SK-N-SH treated with all-trans-retinoic acid at 6 μM for 48 hours (cell line): ENCODE data around the gene FAM83D.

Experiments
- ATAC-seq: fragments of 200-7000 bp; cut with Tn5 transposase; 3 replicates; pipeline ENCODE4 v1.9.1; 2020; ENCODE audit warnings: mild to moderate bottlenecking, moderate library complexity
- ARNTL ChIP-seq: fragments of 450-650 bp; formaldehyde crosslinking; IDR thresholded peaks from 2 replicates; pipeline ENCODE4 v1.5.0; 2020; ENCODE audit warnings: low read depth, mild to moderate bottlenecking, moderate library complexity, borderline replicate concordance
- BACH2 ChIP-seq: fragments of 250-450 bp; sonication (Bioruptor Pico); IDR thresholded peaks from 2 replicates; pipeline ENCODE4 v1.9.0; 2021; ENCODE audit warnings: mild to moderate bottlenecking, borderline replicate concordance
- CSDC2 ChIP-seq: fragments of 250-450 bp; sonication (Bioruptor Pico); IDR thresholded peaks from 2 replicates; pipeline ENCODE4 v1.5.0; 2020; ENCODE audit warnings: mild to moderate bottlenecking, moderate library complexity
- ESRRG ChIP-seq: fragments of 250-450 bp; sonication (Bioruptor Pico); IDR thresholded peaks from 2 replicates; pipeline ENCODE4 v1.6.1; 2021; ENCODE audit warnings: mild to moderate bottlenecking
- GLIS3 ChIP-seq: fragments of 250-450 bp; sonication (Bioruptor Pico); IDR thresholded peaks from 2 replicates; pipeline ENCODE4 v1.5.0; 2020; ENCODE audit warnings: mild to moderate bottlenecking, moderate library complexity
- ISL1 ChIP-seq: fragments of 250-450 bp; sonication (Bioruptor Pico); IDR thresholded peaks from 2 replicates; pipeline ENCODE4 v2.1.2; 2022; ENCODE audit warnings: mild to moderate bottlenecking, moderate library complexity
- OSR1 ChIP-seq: fragments of 250-450 bp; sonication (Bioruptor Pico); IDR thresholded peaks from 2 replicates; pipeline ENCODE4 v1.8.0; 2022; ENCODE audit warnings: moderate library complexity, mild to moderate bottlenecking, inconsistent platforms
- PPARA ChIP-seq: fragments of 250-450 bp; sonication (Bioruptor Pico); IDR thresholded peaks from 2 replicates; pipeline ENCODE4 v1.5.0; 2020; ENCODE audit warnings: mild to moderate bottlenecking, borderline replicate concordance
- RARB ChIP-seq: fragments of 250-450 bp; sonication (Bioruptor Pico); IDR thresholded peaks from 2 replicates; pipeline ENCODE4 v1.8.0; 2021; ENCODE audit warnings: mild to moderate bottlenecking, moderate library complexity
- SNAI2 ChIP-seq: fragments of 250-450 bp; sonication (Bioruptor Pico); IDR thresholded peaks from 2 replicates; pipeline ENCODE4 v1.5.0; 2020; ENCODE audit warnings: mild to moderate bottlenecking, moderate library complexity
- TCF4 ChIP-seq: fragments of 250-450 bp; sonication (Bioruptor Pico); IDR thresholded peaks from 2 replicates; pipeline ENCODE4 v1.8.0; 2021; ENCODE audit warnings: mild to moderate bottlenecking, moderate library complexity, borderline replicate concordance
- TOX ChIP-seq: fragments of 250-450 bp; sonication (Bioruptor Pico); IDR thresholded peaks from 2 replicates; pipeline ENCODE4 v1.8.0; 2021; ENCODE audit warnings: mild to moderate bottlenecking, moderate library complexity, borderline replicate concordance
- ZC3H10 ChIP-seq: fragments of 250-450 bp; sonication (Bioruptor Pico); IDR thresholded peaks from 2 replicates; pipeline ENCODE4 v1.5.1; 2021; ENCODE audit warnings: mild to moderate bottlenecking, moderate library complexity
- ZFP3 ChIP-seq: fragments of 250-450 bp; sonication (Bioruptor Pico); IDR thresholded peaks from 2 replicates; pipeline ENCODE4 v1.5.0; 2020; ENCODE audit warnings: mild to moderate bottlenecking, moderate library complexity
- ZFP30 ChIP-seq: fragments of 450-650 bp; formaldehyde crosslinking; IDR thresholded peaks from 2 replicates; pipeline ENCODE4 v1.5.0; 2022; ENCODE audit warnings: mild to moderate bottlenecking, moderate library complexity
- ZNF565 ChIP-seq: fragments of 450-650 bp; formaldehyde crosslinking; conservative IDR thresholded peaks from 2 replicates; pipeline ENCODE4 v1.5.0; 2020; ENCODE audit warnings: low read depth, mild to moderate bottlenecking, moderate library complexity
- ZNF70 ChIP-seq: fragments of 450-650 bp; formaldehyde crosslinking; IDR thresholded peaks from 2 replicates; pipeline ENCODE4 v1.5.0; 2020; ENCODE audit warnings: mild to moderate bottlenecking, moderate library complexity
- ZNF8 ChIP-seq: fragments of 450-650 bp; formaldehyde crosslinking; IDR thresholded peaks from 2 replicates; pipeline ENCODE4 v1.5.0; 2020; ENCODE audit warnings: mild to moderate bottlenecking, moderate library complexity
- TF ChIP-seq, protein P1 (sequence below): fragments of 250-450 bp; sonication (Bioruptor Pico); IDR thresholded peaks from 2 replicates; pipeline ENCODE4 v1.8.0; 2021; ENCODE audit warnings: low read depth, mild to moderate bottlenecking, moderate library complexity, borderline replicate concordance
- TF ChIP-seq, protein P2 (sequence below): fragments of 250-450 bp; sonication (Bioruptor Pico); IDR thresholded peaks from 2 replicates; pipeline ENCODE4 v1.5.1; 2021; ENCODE audit warnings: mild to moderate bottlenecking, moderate library complexity
- TF ChIP-seq, protein P3 (sequence below): fragments of 250-450 bp; sonication (Bioruptor Pico); IDR thresholded peaks from 2 replicates; pipeline ENCODE4 v1.5.1; 2020; ENCODE audit warnings: low read depth, mild to moderate bottlenecking, moderate library complexity
- TF ChIP-seq, protein P4 (sequence below): fragments of 250-450 bp; sonication (Bioruptor Pico); IDR thresholded peaks from 2 replicates; pipeline ENCODE4 v1.8.0; 2020; ENCODE audit warnings: mild to moderate bottlenecking, moderate library complexity, borderline replicate concordance
- TF ChIP-seq, protein P5 (sequence below): fragments of 250-450 bp; sonication (Bioruptor Pico); IDR thresholded peaks from 2 replicates; pipeline ENCODE4 v1.5.0; 2020; ENCODE audit warnings: mild to moderate bottlenecking, moderate library complexity

The FAM83D gene

DNA sequence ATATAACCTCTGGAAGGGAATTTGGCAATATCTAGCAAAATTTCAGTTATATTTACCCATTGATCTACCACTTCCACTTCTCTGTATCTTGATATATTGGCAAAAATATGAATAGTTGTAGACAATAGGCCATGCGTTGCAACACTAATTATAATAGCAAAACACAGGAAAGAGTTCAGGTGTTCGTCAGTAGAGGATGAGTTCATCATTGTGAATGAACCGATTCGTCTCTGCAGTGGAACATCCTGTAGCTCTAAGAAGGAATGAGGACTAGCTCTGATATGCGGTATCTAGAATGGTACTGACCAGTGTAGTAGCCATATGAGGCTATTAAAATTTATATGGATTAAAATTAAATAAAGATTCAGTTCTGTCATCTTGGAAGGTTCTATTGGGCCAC is 8.3 kb downstream of the FAM83D start:
- TF ChIP-seq, protein P1, sequence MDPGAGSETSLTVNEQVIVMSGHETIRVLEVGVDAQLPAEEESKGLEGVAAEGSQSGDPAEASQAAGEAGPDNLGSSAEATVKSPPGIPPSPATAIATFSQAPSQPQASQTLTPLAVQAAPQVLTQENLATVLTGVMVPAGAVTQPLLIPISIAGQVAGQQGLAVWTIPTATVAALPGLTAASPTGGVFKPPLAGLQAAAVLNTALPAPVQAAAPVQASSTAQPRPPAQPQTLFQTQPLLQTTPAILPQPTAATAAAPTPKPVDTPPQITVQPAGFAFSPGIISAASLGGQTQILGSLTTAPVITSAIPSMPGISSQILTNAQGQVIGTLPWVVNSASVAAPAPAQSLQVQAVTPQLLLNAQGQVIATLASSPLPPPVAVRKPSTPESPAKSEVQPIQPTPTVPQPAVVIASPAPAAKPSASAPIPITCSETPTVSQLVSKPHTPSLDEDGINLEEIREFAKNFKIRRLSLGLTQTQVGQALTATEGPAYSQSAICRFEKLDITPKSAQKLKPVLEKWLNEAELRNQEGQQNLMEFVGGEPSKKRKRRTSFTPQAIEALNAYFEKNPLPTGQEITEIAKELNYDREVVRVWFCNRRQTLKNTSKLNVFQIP, result no peak
- no peak for TF ChIP-seq ZFP3 (CRISPR knock-in tag)
- no peak for TF ChIP-seq ISL1
- TF ChIP-seq CSDC2 (CRISPR knock-in tag), result no peak
- no peak for TF ChIP-seq OSR1
- TF ChIP-seq GLIS3 (CRISPR knock-in tag), result no peak
- TF ChIP-seq BACH2 (CRISPR knock-in tag), result no peak
- no peak for TF ChIP-seq TCF4 (CRISPR knock-in tag)
- no peak for TF ChIP-seq ZNF70 (CRISPR knock-in tag)
- no peak for TF ChIP-seq ESRRG (CRISPR knock-in tag)
- TF ChIP-seq TOX (CRISPR knock-in tag), result no peak
- TF ChIP-seq PPARA, result no peak
- TF ChIP-seq SNAI2, result no peak
- TF ChIP-seq, all 23 proteins: peak for 0
- no peak for ATAC-seq

DNA sequence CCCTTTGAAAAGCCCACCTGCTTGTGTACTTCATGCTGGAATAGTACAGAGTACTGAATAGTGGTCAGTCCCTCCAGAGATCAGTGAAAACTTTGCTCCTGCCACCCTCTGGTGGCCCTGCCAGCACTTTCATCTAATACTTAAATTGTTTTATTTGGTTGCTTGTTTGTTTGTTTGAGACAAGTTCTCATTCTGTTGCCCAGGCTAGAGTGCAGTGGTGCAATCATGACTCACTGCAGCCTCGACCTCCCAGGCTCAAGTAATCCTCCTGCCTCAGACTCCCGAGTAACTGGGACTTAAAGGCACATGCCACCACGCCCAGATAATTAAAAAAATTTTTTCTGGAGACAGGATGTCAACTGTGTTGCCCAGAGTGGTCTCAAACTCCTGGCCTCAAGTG is 9.1 kb downstream of the FAM83D start:
- peak; percentile 68 for ATAC-seq
- TF ChIP-seq, protein P2, sequence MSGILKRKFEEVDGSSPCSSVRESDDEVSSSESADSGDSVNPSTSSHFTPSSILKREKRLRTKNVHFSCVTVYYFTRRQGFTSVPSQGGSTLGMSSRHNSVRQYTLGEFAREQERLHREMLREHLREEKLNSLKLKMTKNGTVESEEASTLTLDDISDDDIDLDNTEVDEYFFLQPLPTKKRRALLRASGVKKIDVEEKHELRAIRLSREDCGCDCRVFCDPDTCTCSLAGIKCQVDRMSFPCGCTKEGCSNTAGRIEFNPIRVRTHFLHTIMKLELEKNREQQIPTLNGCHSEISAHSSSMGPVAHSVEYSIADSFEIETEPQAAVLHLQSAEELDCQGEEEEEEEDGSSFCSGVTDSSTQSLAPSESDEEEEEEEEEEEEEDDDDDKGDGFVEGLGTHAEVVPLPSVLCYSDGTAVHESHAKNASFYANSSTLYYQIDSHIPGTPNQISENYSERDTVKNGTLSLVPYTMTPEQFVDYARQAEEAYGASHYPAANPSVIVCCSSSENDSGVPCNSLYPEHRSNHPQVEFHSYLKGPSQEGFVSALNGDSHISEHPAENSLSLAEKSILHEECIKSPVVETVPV (CRISPR knock-in tag), result no peak
- TF ChIP-seq, protein P3, sequence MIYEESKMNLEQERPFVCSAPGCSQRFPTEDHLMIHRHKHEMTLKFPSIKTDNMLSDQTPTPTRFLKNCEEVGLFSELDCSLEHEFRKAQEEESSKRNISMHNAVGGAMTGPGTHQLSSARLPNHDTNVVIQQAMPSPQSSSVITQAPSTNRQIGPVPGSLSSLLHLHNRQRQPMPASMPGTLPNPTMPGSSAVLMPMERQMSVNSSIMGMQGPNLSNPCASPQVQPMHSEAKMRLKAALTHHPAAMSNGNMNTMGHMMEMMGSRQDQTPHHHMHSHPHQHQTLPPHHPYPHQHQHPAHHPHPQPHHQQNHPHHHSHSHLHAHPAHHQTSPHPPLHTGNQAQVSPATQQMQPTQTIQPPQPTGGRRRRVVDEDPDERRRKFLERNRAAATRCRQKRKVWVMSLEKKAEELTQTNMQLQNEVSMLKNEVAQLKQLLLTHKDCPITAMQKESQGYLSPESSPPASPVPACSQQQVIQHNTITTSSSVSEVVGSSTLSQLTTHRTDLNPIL (CRISPR knock-in tag), result no peak
- TF ChIP-seq, protein P4, sequence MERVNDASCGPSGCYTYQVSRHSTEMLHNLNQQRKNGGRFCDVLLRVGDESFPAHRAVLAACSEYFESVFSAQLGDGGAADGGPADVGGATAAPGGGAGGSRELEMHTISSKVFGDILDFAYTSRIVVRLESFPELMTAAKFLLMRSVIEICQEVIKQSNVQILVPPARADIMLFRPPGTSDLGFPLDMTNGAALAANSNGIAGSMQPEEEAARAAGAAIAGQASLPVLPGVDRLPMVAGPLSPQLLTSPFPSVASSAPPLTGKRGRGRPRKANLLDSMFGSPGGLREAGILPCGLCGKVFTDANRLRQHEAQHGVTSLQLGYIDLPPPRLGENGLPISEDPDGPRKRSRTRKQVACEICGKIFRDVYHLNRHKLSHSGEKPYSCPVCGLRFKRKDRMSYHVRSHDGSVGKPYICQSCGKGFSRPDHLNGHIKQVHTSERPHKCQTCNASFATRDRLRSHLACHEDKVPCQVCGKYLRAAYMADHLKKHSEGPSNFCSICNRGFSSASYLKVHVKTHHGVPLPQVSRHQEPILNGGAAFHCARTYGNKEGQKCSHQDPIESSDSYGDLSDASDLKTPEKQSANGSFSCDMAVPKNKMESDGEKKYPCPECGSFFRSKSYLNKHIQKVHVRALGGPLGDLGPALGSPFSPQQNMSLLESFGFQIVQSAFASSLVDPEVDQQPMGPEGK, result no peak
- TF ChIP-seq ZFP30 (CRISPR knock-in tag) (no peak), ZNF70 (CRISPR knock-in tag) (no peak), ZNF565 (CRISPR knock-in tag) (no peak), ISL1 (no peak), RARB (CRISPR knock-in tag) (no peak), OSR1 (no peak), ZFP3 (CRISPR knock-in tag) (no peak), ARNTL (no peak), ZNF8 (CRISPR knock-in tag) (no peak), CSDC2 (CRISPR knock-in tag) (no peak), ZC3H10 (CRISPR knock-in tag) (no peak), GLIS3 (CRISPR knock-in tag) (no peak), BACH2 (CRISPR knock-in tag) (no peak), SNAI2 (no peak), ESRRG (CRISPR knock-in tag) (no peak)
- TF ChIP-seq, protein P5, sequence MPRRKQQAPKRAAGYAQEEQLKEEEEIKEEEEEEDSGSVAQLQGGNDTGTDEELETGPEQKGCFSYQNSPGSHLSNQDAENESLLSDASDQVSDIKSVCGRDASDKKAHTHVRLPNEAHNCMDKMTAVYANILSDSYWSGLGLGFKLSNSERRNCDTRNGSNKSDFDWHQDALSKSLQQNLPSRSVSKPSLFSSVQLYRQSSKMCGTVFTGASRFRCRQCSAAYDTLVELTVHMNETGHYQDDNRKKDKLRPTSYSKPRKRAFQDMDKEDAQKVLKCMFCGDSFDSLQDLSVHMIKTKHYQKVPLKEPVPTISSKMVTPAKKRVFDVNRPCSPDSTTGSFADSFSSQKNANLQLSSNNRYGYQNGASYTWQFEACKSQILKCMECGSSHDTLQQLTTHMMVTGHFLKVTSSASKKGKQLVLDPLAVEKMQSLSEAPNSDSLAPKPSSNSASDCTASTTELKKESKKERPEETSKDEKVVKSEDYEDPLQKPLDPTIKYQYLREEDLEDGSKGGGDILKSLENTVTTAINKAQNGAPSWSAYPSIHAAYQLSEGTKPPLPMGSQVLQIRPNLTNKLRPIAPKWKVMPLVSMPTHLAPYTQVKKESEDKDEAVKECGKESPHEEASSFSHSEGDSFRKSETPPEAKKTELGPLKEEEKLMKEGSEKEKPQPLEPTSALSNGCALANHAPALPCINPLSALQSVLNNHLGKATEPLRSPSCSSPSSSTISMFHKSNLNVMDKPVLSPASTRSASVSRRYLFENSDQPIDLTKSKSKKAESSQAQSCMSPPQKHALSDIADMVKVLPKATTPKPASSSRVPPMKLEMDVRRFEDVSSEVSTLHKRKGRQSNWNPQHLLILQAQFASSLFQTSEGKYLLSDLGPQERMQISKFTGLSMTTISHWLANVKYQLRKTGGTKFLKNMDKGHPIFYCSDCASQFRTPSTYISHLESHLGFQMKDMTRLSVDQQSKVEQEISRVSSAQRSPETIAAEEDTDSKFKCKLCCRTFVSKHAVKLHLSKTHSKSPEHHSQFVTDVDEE (CRISPR knock-in tag), result no peak
- TF ChIP-seq, protein P1, result no peak
